Thyroid gland (tissue), 4 donors: ENCODE data around the gene L3MBTL2. TPM values are rescaled to one million over a fixed set of nuclear protein-coding genes. Genes with fewer than 3 reads are reported as not detected.

ENCODE experiments used
- DNase-seq, 2 donors: peaks; one replicate each; pipeline ENCODE4 v3.0.0-alpha.2; 2019
- H3K27ac ChIP-seq, 3 donors: fragments of 200-600 bp; sonication (generic); 1 replicate in 2 of 3; 2 replicates in 1 of 3; pipeline ENCODE4 v1.5.1; 2016 to 2019; ENCODE audit warnings: mild to moderate bottlenecking in 1 of 3, moderate library complexity in 1 of 3
- H3K27me3 ChIP-seq: fragments of 200-600 bp; sonication (generic); one replicate; pipeline ENCODE4 v1.5.1; 2019
- H3K36me3 ChIP-seq, 2 donors: fragments of 200-600 bp; sonication (generic); one replicate each; pipeline ENCODE4 v1.5.1; 2016 to 2019
- H3K4me1 ChIP-seq, 2 donors: fragments of 200-600 bp; sonication (generic); one replicate each; pipeline ENCODE4 v1.5.1; 2017 to 2019
- H3K4me3 ChIP-seq, 3 donors: fragments of 200-600 bp; sonication (generic); replicated peaks in 1 of 3; 1 replicate in 2 of 3; 2 replicates in 1 of 3; pipeline ENCODE4 v1.5.1; 2016; ENCODE audit warnings: mild to moderate bottlenecking in 1 of 3
- H3K9me3 ChIP-seq: fragments of 200-600 bp; sonication (generic); one replicate; pipeline ENCODE4 v1.5.1; 2017
- CTCF ChIP-seq, 6 experiments: fragments of 200-600 bp in 3 of 6; fragments of 450-650 bp in 3 of 6; sonication (generic) in 3 of 6; IDR thresholded peaks; one replicate each; pipeline ENCODE4 v1.5.1; 2016 to 2019; ENCODE audit warnings: antibody characterized with exemption in 6 of 6, mild to moderate bottlenecking in 2 of 6, inconsistent platforms in 1 of 6, moderate library complexity in 1 of 6
- POLR2A ChIP-seq, 2 donors: fragments of 450-650 bp; IDR thresholded peaks; one replicate each; pipeline ENCODE4 v1.6.1; 2017; ENCODE audit warnings: antibody characterized with exemption in 2 of 2, mild to moderate bottlenecking in 2 of 2, moderate library complexity in 1 of 2
- WGBS, 2 donors: methylation state at CpG; one replicate each; pipeline ENCODE4 v1.1.5; 2017; 5-methylcytosine and 5-hydroxymethylcytosine counted together
- intact Hi-C: fragments of 100-400 bp; cut with DNase I; formaldehyde crosslinking; loops from one replicate; pipeline ENCODE4 v1.15.1; 2023
- total RNA-seq, 4 donors: library from RNA; depleted of rRNA; stranded (reverse); fragments of >200 nt; gene quantifications; one replicate each; pipeline ENCODE4 v1.2.3, GENCODE V29; 2016

L3MBTL2 gene
- total RNA-seq, 4 donors from 2014 or later, result 17.2 to 29.2 (median 20.7) TPM

GRCh38 chr22:41206719-41207118 is 1.6 kb downstream of the L3MBTL2 start:
- no peak overlapping the region for H3K4me3 ChIP-seq
- no peaks in the 10 kb centered on the region for H3K9me3 ChIP-seq
- intact Hi-C loops, result no loop called here
- no peak for DNase-seq
- peaks cover 0 to 4% of the 10 kb centered on the region in 2 donors for H3K36me3 ChIP-seq
- TF ChIP-seq POLR2A (IDR thresholded peaks at IDR 0.05) (no peak), CTCF (IDR thresholded peaks at IDR 0.05) (no peak)
- WGBS, 2 donors, result 94% methylated on average over 9 of the region's 9 CpGs
- no peaks in the 10 kb centered on the region for H3K27me3 ChIP-seq
- peaks cover 4 to 7% of the 10 kb centered on the region in 2 donors for H3K4me1 ChIP-seq
- no peak overlapping the region for H3K27ac ChIP-seq

- no peak for DNase-seq
- Histone ChIP-seq H3K4me3 (no peak overlapping the region), H3K36me3 (peaks cover 8 to 15% of the 10 kb centered on the region in 2 donors), H3K27ac (no peak overlapping the region), H3K27me3 (no peaks in the 10 kb centered on the region), H3K4me1 (no peaks in the 10 kb centered on the region), H3K9me3 (no peaks in the 10 kb centered on the region)
- no peak for TF ChIP-seq POLR2A (IDR thresholded peaks at IDR 0.05)
- no peak for TF ChIP-seq CTCF (IDR thresholded peaks at IDR 0.05)
- 95 to 98% methylated on average over 10 of the region's 10 CpGs for WGBS, 2 donors
- intact Hi-C loops, result no loop called here
Observed at GRCh38 chr22:41215409-41215808, 10.3 kb downstream of the L3MBTL2 start.

- no peaks in the 10 kb centered on the region for H3K9me3 ChIP-seq
- no peak overlapping the region for H3K27ac ChIP-seq
- H3K36me3 ChIP-seq, result peaks cover 8 to 17% of the 10 kb centered on the region in 2 donors
- intact Hi-C loops, result no loop called here
- no peaks in the 10 kb centered on the region for H3K4me1 ChIP-seq
- H3K27me3 ChIP-seq, result no peaks in the 10 kb centered on the region
- H3K4me3 ChIP-seq, result no peak overlapping the region
- no peak for TF ChIP-seq POLR2A (IDR thresholded peaks at IDR 0.05)
- TF ChIP-seq CTCF (IDR thresholded peaks at IDR 0.05), result no peak
- DNase-seq, result no peak
- 88 to 93% methylated on average over 7 of the region's 7 CpGs for WGBS, 2 donors
Observed at GRCh38 chr22:41215926-41216325, 10.8 kb downstream of the L3MBTL2 start.

GRCh38 chr22:41216984-41217383 is 11.9 kb downstream of the L3MBTL2 start:
- intact Hi-C loops, result no loop called here

More at GRCh38 chr22:41216984-41217383, 11.9 kb downstream of the L3MBTL2 start:
- H3K27ac ChIP-seq, result peak overlapping the region; percentile 42 to 54 (median 53)
- TF ChIP-seq POLR2A (IDR thresholded peaks at IDR 0.05), result no peak
- no peak for TF ChIP-seq CTCF (IDR thresholded peaks at IDR 0.05)
- H3K27me3 ChIP-seq, result no peaks in the 10 kb centered on the region
- peaks cover 13 to 25% of the 10 kb centered on the region in 2 donors for H3K36me3 ChIP-seq
- H3K4me1 ChIP-seq, result no peaks in the 10 kb centered on the region
- no peak for DNase-seq
- WGBS, 2 donors, result 84 to 88% methylated on average over 9 of the region's 13 CpGs
- H3K4me3 ChIP-seq, result no peak overlapping the region
- H3K9me3 ChIP-seq, result no peaks in the 10 kb centered on the region
